NT2/D1 (cell line): ENCODE data around the gene ONECUT2.

ENCODE experiments used
- DNase-seq: peaks from one replicate; pipeline ENCODE4 v3.0.0-alpha.2; 2011; ENCODE audit warnings: low read depth, low spot score
- H3K27me3 ChIP-seq: 2 replicates; pipeline ENCODE4 v1.6.0; 2011; ENCODE audit warnings: mild to moderate bottlenecking; ENCODE audit not compliant: insufficient read length, insufficient read depth
- H3K36me3 ChIP-seq: 2 replicates; pipeline ENCODE4 v1.6.1; 2011; ENCODE audit warnings: mild to moderate bottlenecking, low read length, mixed read lengths; ENCODE audit not compliant: insufficient read depth, insufficient read length
- H3K4me1 ChIP-seq: 2 replicates; pipeline ENCODE4 v1.5.1; 2011; ENCODE audit not compliant: insufficient read depth, insufficient read length
- H3K4me3 ChIP-seq: 2 replicates; pipeline ENCODE4 v1.5.1; 2011; ENCODE audit warnings: low read depth; ENCODE audit not compliant: insufficient read length
- H3K9ac ChIP-seq: 2 replicates; pipeline ENCODE4 v1.6.0; 2011; ENCODE audit warnings: low read depth; ENCODE audit not compliant: insufficient read length
- H3K9me3 ChIP-seq: 2 replicates; pipeline ENCODE4 v1.5.1; 2011; ENCODE audit warnings: mild to moderate bottlenecking, low read length; ENCODE audit not compliant: insufficient read depth
- SUZ12 ChIP-seq: IDR thresholded peaks from 2 replicates; pipeline ENCODE4 v1.6.1; 2011; ENCODE audit not compliant: insufficient read length, insufficient read depth; ENCODE audit errors: extremely low read depth
- YY1 ChIP-seq: IDR thresholded peaks from 2 replicates; pipeline ENCODE4 v1.6.1; 2011; ENCODE audit not compliant: insufficient read length, insufficient read depth
- ZNF274 ChIP-seq: IDR thresholded peaks from 2 replicates; pipeline ENCODE4 v1.6.1; 2011; ENCODE audit warnings: mild to moderate bottlenecking, low read depth, low read length

The ONECUT2 gene

GRCh38 chr18:57428221-57429150, 6.7 kb upstream of the ONECUT2 start:
- Histone ChIP-seq H3K4me1 (no peaks in the 10 kb centered on the region), H3K36me3 (no peaks in the 10 kb centered on the region), H3K4me3 (peak overlapping the region; percentile 57), H3K9me3 (no peaks in the 10 kb centered on the region), H3K9ac (peak overlapping the region; percentile 86), H3K27me3 (peaks cover 76% of the 10 kb centered on the region)
- no peak for DNase-seq
- no peak for TF ChIP-seq ZNF274
- TF ChIP-seq YY1, result no peak
- peak; percentile 92 for TF ChIP-seq SUZ12

GRCh38 chr18:57429167-57430078, 5.8 kb upstream of the ONECUT2 start:
- Histone ChIP-seq H3K9ac (no peak overlapping the region), H3K9me3 (no peaks in the 10 kb centered on the region), H3K36me3 (no peaks in the 10 kb centered on the region), H3K4me3 (no peak overlapping the region), H3K27me3 (peaks cover 86% of the 10 kb centered on the region), H3K4me1 (no peaks in the 10 kb centered on the region)
- no peak for DNase-seq
- TF ChIP-seq YY1 (no peak), ZNF274 (no peak), SUZ12 (peak; percentile 32)

- Histone ChIP-seq H3K9ac (no peak overlapping the region), H3K9me3 (no peaks in the 10 kb centered on the region), H3K36me3 (no peaks in the 10 kb centered on the region), H3K4me1 (no peaks in the 10 kb centered on the region), H3K4me3 (no peak overlapping the region), H3K27me3 (peaks cover 84% of the 10 kb centered on the region)
- TF ChIP-seq YY1 (no peak), ZNF274 (no peak), SUZ12 (peak; percentile 17)
- no peak for DNase-seq
Measured at GRCh38 chr18:57430079-57431001, 4.8 kb upstream of the ONECUT2 start.

- TF ChIP-seq ZNF274 (no peak), SUZ12 (no peak)
- H3K4me3 ChIP-seq, result no peak overlapping the region
- no peak overlapping the region for H3K9ac ChIP-seq
- no peaks in the 10 kb centered on the region for H3K36me3 ChIP-seq
- no peak for DNase-seq
- H3K4me1 ChIP-seq, result no peaks in the 10 kb centered on the region
- peaks cover 86% of the 10 kb centered on the region for H3K27me3 ChIP-seq
- H3K9me3 ChIP-seq, result no peaks in the 10 kb centered on the region
Measured at GRCh38 chr18:57431002-57431382, 4.2 kb upstream of the ONECUT2 start.

GRCh38 chr18:57431467-57432080, 3.6 kb upstream of the ONECUT2 start:
- H3K4me3 ChIP-seq, result no peak overlapping the region
- no peak for TF ChIP-seq ZNF274
- TF ChIP-seq SUZ12, result no peak
- TF ChIP-seq YY1, result no peak
- DNase-seq, result no peak
- peaks cover 2% of the 10 kb centered on the region for H3K4me1 ChIP-seq
- no peaks in the 10 kb centered on the region for H3K9me3 ChIP-seq
- peaks cover 89% of the 10 kb centered on the region for H3K27me3 ChIP-seq
- no peak overlapping the region for H3K9ac ChIP-seq
- no peaks in the 10 kb centered on the region for H3K36me3 ChIP-seq

GRCh38 chr18:57432140-57432539, 3.0 kb upstream of the ONECUT2 start:
- no peak for TF ChIP-seq YY1
- no peak for TF ChIP-seq SUZ12
- no peak for TF ChIP-seq ZNF274
- H3K9ac ChIP-seq, result no peak overlapping the region
- no peaks in the 10 kb centered on the region for H3K36me3 ChIP-seq
- H3K4me3 ChIP-seq, result no peak overlapping the region
- no peaks in the 10 kb centered on the region for H3K9me3 ChIP-seq
- DNase-seq, result no peak
- H3K4me1 ChIP-seq, result peaks cover 2% of the 10 kb centered on the region
- peaks cover 89% of the 10 kb centered on the region for H3K27me3 ChIP-seq
